Rectal smooth muscle tissue (tissue), 1 donor: Measurements from ENCODE around the gene CCDC8.
"Not testable (repeated sequence)": the region's sequence is repeated elsewhere in the genome, so short reads cannot be mapped to it uniquely, and the experiment has no call there.

ENCODE experiments used
- H3K27ac ChIP-seq: one replicate; pipeline ENCODE4 v1.7.0; 2013; ENCODE audit warnings: low read depth, low read length, inconsistent platforms
- H3K27me3 ChIP-seq: one replicate; pipeline ENCODE4 v1.7.0; 2013; ENCODE audit warnings: low read length; ENCODE audit not compliant: control insufficient read depth, insufficient read depth
- H3K36me3 ChIP-seq: one replicate; pipeline ENCODE4 v1.7.0; 2013; ENCODE audit warnings: low read length; ENCODE audit not compliant: control insufficient read depth, insufficient read depth
- H3K4me1 ChIP-seq: one replicate; pipeline ENCODE4 v1.7.0; 2013; ENCODE audit warnings: low read length; ENCODE audit not compliant: control insufficient read depth, insufficient read depth
- H3K4me3 ChIP-seq: one replicate; pipeline ENCODE4 v1.7.0; 2013; ENCODE audit warnings: low read length
- H3K9ac ChIP-seq: one replicate; pipeline ENCODE4 v1.7.0; 2013; ENCODE audit warnings: low read length

The CCDC8 gene

DNA sequence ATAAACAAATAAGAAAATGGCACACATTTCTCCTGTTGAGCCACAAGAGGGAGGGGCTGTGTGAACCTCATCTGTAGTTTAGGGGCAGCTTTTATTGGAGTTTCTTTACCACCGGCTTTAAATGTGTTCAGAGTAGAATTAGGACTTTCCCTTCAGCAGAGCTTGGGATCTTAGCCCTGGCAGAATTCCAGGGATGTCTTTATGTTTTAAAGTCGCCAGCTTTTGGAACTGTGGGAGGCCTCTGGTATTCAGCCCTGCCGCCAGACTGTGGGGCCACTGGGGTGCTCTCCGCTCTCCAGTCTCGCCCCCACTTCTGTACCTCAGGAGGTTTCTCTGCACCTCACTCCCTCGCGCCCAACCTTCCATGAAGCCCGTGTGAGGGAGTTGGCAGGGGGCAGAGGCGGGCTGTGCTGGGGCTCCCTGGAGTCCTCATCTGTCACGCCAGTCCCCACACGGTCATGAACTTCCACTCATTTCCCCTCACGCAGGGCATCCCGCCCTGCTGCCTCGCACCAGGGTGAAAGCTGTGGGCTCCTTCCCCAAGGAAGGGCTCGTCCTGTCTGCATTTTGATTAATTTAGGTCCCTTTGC lies 31.5 kb downstream of the CCDC8 start:
- H3K27me3 ChIP-seq, result no peaks in the 10 kb centered on the region
- no peak overlapping the region for H3K9ac ChIP-seq
- peaks cover 20% of the 10 kb centered on the region for H3K36me3 ChIP-seq
- peaks cover 5% of the 10 kb centered on the region for H3K4me1 ChIP-seq
- no peak overlapping the region for H3K27ac ChIP-seq
- no peak overlapping the region for H3K4me3 ChIP-seq

DNA sequence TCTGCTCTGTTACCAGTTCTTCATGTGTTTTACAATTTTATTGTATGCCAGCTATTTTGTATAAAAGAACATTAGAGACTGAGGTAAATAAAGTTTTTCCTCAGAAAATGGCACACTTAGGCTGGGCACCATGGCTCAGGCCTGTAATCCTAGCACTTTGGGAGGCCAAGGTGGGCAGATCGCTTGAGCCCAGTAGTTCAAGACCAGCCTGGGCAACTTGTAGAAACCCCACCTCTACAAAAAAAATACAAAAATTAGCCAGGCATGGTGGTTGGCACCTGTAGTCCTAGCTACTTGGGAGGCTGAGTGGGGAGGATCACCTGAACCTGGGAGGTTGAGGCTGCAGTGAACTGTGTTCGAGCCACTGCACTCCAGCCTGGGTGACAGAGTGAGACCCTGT lies 32.0 kb downstream of the CCDC8 start:
- Histone ChIP-seq H3K27ac (no peak overlapping the region), H3K27me3 (no peaks in the 10 kb centered on the region), H3K4me3 (no peak overlapping the region), H3K4me1 (peaks cover 5% of the 10 kb centered on the region), H3K36me3 (peaks cover 23% of the 10 kb centered on the region), H3K9ac (no peak overlapping the region)

DNA sequence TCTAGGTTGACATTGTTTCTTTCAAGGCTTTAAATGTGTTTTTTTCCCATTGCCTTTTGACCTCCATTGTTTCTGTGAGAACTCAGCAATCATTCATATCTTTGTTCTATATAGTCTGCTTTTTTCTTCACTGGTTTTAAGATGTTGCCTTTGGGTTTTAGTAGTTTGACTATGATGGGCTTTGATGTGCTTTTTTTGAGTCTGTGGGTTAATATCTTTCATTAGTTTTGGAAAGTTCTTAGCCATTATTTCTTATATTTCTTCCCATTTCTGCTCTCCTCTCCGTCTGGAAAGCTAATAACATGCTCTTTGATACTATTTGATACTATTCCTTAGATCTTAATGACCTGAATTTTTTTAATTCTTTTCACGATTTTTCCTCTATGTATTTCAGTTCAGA lies 32.7 kb downstream of the CCDC8 start:
- no peak overlapping the region for H3K4me3 ChIP-seq
- H3K27me3 ChIP-seq, result no peaks in the 10 kb centered on the region
- H3K36me3 ChIP-seq, result peaks cover 29% of the 10 kb centered on the region
- H3K4me1 ChIP-seq, result peaks cover 5% of the 10 kb centered on the region
- H3K27ac ChIP-seq, result no peak overlapping the region
- no peak overlapping the region for H3K9ac ChIP-seq

DNA sequence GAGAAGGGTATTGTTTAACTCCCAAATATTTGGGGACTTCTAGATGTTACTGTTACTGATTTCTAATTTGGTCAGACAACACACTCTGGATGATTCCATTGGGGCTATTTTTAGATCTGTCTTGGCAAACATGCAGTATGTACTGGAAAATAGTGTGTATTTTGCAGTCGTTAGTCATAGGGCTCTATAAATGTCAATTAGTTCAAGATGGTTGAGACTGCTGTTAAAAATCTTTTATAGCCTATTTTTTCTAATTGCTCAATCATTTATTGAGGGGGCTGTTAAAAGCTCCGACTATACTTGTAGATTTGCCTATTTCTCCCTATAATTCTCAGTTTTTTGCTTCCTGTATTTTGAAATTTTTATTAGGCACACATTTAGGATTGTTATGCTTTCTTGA lies 35.1 kb downstream of the CCDC8 start:
- peaks cover 5% of the 10 kb centered on the region for H3K4me1 ChIP-seq
- peaks cover 16% of the 10 kb centered on the region for H3K36me3 ChIP-seq
- peak overlapping the region; percentile 24 for H3K27ac ChIP-seq
- H3K9ac ChIP-seq, result no peak overlapping the region
- no peaks in the 10 kb centered on the region for H3K27me3 ChIP-seq
- H3K4me3 ChIP-seq, result no peak overlapping the region

DNA sequence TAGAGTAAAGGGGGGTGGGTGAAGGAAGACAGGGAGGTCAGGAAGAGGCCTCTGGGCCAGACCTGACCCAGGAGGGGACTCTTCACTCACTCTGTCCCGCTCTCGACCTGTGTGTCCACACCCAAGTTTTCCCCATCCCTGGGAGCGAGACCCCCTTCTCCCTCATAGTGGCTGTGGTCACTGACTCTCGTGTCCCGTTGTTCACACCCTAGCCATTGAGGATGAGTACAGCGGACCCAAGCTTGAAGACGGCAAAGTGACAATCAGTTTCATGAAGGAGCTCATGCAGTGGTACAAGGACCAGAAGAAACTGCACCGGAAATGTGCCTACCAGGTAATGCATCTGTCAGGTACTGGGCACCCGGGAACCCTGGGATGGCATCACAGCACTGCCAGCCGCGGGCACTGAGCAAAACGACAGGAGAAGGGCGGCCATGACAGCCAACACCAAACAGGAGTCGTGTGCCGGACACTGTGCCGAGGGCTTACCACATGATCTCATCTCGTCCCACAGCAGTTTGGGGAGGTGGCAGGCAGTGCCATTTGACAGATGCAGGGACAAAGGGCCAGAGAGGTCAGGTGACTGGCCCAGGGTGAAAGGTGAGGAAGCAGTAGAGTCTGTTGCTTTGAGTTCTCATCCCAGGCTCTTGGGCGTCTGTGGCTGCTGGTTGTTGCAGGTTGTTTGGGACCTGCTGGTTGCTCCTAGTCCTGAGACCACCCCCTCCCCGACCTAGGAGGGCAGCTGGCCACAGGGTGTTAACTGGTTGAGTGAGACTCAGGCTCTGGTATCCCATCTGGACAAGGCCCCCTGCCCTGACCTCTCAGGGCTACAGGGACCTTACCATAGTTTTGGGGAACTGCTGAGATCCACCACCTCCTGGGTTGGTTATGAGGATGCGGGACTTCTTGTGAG lies 36.9 kb downstream of the CCDC8 start:
- H3K4me1 ChIP-seq, result peaks cover 12% of the 10 kb centered on the region
- H3K36me3 ChIP-seq, result peaks cover 16% of the 10 kb centered on the region
- no peak overlapping the region for H3K9ac ChIP-seq
- no peaks in the 10 kb centered on the region for H3K27me3 ChIP-seq
- no peak overlapping the region for H3K27ac ChIP-seq
- H3K4me3 ChIP-seq, result no peak overlapping the region

DNA sequence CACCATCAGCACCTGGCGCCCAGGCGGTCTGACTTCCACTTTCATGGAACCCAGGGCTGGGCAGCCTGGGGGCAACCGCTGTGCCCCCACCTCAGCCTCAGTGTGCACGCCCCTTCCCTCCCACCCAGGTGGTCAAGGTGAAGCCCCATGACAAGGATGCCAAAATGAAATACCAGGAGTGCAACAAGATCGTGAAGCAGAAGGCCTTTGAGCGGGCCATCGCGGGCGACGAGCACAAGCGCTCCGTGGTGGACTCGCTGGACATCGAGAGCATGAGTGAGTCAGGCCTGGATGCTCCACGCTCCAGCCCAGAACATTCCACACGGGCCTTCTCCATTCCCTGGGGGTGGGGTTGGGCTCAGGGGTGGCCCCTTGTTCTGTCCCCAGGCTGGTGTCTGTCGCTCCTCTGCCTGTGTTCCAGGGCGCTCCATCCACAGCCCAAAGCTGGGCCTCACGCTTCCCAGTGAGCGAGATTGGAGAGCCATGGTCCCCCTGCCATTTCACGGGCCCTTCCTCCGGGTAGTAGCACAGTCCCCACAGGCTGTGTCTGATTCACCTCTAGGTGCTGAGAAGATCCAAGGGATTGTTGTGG lies 37.8 kb downstream of the CCDC8 start:
- H3K36me3 ChIP-seq, result peaks cover 16% of the 10 kb centered on the region
- H3K27ac ChIP-seq, H3K4me3 ChIP-seq, H3K9ac ChIP-seq, H3K27me3 ChIP-seq: not testable (repeated sequence)
- peaks cover 12% of the 10 kb centered on the region for H3K4me1 ChIP-seq

DNA sequence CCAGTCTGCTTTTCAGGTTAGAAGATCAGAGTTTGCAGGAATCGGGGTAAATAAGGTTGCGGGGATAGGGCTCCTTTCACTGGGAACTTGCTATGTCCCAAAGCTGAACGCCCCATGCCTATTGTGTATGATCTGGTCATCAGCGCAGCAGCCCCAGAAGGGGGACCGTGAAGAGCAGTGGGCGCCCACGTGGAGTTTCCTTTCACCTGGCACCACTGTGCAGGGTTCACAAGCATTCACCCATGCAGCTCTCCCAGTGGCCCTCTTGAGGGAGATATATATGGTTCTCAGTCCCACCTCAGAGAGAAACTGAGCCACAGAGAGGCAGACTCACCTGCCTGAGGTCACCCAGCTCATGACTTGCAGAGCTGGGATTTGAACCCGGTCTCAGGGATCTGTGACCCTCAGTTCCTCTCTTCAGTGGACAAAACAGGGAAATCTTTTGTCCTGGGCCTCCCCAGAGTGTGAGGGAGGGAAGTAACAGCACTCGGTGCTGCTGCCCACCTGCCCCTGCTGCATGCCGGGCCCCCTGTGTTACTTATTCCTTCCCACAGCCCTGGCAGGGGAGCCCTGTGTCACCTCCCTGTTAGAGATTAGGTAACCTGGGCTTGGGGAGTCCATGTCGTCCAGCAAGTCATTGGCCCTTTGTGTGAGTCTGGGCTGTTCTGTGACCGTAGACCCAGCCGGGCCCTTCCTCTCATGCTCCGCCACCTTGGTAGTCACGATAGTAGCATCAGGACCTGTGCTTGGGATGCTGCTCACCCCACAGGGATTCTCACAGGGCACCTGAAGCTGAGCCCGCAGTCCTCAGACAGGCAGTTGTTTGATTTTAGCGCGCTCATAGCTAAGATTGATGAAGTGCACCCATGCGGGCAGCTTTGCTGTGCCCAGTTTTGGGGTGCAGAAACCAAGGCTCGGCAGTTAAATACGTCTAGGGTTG lies 38.6 kb downstream of the CCDC8 start:
- Histone ChIP-seq H3K9ac (no peak overlapping the region), H3K27me3 (no peaks in the 10 kb centered on the region), H3K4me1 (peaks cover 12% of the 10 kb centered on the region), H3K36me3 (peaks cover 16% of the 10 kb centered on the region), H3K4me3 (no peak overlapping the region), H3K27ac (no peak overlapping the region)

DNA sequence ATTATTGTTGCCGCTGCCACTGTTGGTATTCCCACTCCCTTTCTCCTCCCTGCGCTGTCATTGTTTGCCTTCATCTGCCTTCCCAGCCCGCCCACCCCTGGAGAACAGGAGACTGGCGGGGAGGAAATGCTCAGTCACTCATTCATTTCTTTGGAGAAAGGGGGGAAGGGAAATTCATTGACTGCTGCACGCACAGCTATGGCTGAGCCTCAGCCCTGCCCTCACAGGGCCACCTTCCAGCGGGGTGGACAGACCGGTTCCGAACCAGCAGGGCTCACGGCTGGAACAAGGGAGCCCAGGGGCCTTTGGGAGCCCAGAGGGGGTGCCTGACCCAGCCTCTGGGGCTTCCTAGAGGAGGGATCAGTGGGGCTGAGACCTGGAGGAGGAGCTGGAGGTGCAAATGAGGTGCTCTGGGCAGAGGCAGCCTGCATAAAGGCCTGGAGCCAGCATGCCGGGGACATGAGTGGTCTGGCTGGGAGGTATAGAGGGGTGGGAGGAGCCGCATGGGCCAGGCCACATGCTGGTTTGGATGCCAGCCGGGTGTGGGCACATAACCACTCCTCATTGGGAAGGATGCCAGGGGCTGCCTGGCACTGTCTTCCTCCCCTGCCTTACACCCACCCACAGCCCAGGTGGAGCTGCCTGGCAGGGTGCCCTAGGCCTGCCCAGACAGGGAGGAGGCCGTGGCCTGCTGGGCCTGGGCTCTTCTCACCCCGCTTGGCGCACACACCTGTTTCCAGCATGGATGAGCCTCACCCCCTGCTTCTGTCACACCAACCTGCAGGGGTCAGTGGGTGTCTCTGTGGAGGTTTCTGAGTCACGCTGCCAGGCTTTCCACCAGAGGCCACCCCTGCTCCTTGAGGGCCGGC lies 39.6 kb downstream of the CCDC8 start:
- Histone ChIP-seq H3K27me3 (no peaks in the 10 kb centered on the region), H3K4me1 (peaks cover 12% of the 10 kb centered on the region), H3K27ac (peak overlapping the region; percentile 12), H3K9ac (no peak overlapping the region), H3K36me3 (peaks cover 16% of the 10 kb centered on the region), H3K4me3 (no peak overlapping the region)

DNA sequence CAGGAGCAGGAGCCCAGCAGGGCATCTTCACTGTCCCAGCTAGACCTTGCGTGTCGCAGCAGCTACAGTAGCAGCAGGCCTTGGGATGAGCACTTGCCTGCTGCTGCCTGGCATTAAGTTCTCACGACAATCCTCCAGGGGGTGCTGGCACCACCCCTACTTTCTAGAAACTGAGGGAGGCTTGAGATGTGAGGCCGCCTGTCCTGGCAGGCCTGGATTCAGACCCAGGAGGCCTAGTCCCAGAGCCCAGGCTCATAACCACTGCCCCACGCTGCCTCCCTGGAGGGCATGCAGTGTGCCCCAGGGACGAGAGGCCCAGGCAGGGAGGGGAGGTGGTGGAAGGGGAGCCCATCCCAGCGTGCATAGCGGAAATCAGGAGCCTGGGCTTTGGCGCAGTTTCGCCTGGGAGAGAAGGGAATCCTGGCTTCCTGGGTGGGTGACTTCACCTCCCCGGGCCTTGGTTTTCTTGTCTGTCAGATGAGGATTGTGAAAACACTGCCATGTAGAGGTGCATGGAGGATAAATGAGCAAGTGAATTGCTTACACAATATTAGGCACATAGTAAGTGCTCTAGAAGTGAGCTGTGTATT lies 40.4 kb downstream of the CCDC8 start:
- peaks cover 18% of the 10 kb centered on the region for H3K36me3 ChIP-seq
- H3K9ac ChIP-seq, result no peak overlapping the region

DNA sequence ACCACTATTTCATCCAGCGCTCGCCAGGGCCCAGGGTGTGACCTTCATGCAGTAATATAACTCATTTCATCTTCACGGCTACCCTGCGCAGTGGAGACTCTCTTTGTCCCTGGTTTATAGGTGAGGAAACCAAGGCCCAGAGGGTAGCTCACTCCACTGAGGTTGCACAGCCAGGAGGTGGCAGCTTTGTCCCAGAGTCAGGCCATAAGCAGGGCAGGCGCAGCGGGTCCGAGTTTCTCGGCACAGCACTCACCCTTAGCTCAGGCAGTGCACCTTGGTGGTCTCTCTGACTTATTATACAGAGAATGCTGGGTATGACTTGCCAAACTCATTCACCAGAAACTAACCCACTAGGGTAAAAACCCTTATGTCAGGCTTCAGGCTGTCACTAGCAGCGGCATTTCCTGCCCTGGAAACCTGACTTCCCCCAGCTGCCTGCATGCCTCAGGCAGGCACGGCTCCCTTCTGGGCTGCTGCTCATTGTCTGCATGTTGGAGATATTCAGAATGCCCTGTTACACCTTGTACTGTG lies 41.9 kb downstream of the CCDC8 start:
- Histone ChIP-seq H3K9ac (no peak overlapping the region), H3K36me3 (peaks cover 17% of the 10 kb centered on the region), H3K27me3 (no peaks in the 10 kb centered on the region), H3K27ac (no peak overlapping the region), H3K4me1 (peaks cover 7% of the 10 kb centered on the region), H3K4me3 (no peak overlapping the region)

More for the DNA sequence above, 40.4 kb downstream of the CCDC8 start:
- H3K27ac ChIP-seq, result peak overlapping the region; percentile 48
- H3K27me3 ChIP-seq, result no peaks in the 10 kb centered on the region
- peaks cover 12% of the 10 kb centered on the region for H3K4me1 ChIP-seq
- no peak overlapping the region for H3K4me3 ChIP-seq

DNA sequence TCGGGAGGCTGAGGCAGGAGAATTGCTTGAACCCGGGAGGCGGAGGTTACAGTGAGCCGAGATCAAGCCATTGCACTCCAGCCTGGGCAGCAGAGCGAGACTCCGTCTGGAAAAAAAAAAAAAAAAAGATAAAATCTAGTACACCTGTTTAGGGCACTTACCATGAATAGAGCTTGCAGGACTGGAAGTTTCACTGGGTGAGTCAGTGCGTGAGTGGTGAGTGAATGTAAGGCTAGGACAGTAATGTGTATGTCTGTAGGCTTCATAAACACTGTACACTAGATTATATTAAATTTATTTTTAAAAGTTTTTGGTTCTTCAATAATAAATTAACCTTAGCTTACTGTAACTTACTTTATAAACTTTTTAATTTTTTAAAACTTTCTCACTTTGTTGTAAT lies 43.5 kb downstream of the CCDC8 start:
- Histone ChIP-seq H3K9ac (no peak overlapping the region), H3K4me3 (no peak overlapping the region), H3K27ac (no peak overlapping the region), H3K36me3 (peaks cover 11% of the 10 kb centered on the region), H3K27me3 (no peaks in the 10 kb centered on the region), H3K4me1 (peaks cover 7% of the 10 kb centered on the region)
